IPS-18a (cell line): ENCODE results near the gene THRB.

Experiments used
- H3K27ac ChIP-seq: one replicate; pipeline ENCODE4 v1.5.1; 2013; ENCODE audit warnings: low read length
- H3K27me3 ChIP-seq: one replicate; pipeline ENCODE4 v1.6.1; 2013; ENCODE audit warnings: mild to moderate bottlenecking, low read length; ENCODE audit not compliant: control insufficient read depth, insufficient read depth
- H3K36me3 ChIP-seq: one replicate; pipeline ENCODE4 v1.6.1; 2013; ENCODE audit warnings: low read depth, low read length; ENCODE audit not compliant: control insufficient read depth
- H3K4me1 ChIP-seq: one replicate; pipeline ENCODE4 v1.6.1; 2013; ENCODE audit warnings: low read depth, low read length; ENCODE audit not compliant: control insufficient read depth
- H3K4me3 ChIP-seq: one replicate; pipeline ENCODE4 v1.5.1; 2013; ENCODE audit warnings: low read length
- H3K9ac ChIP-seq: one replicate; pipeline ENCODE4 v1.6.1; 2013; ENCODE audit warnings: mild to moderate bottlenecking, low read length, moderate library complexity
- H3K9me3 ChIP-seq: one replicate; pipeline ENCODE4 v1.6.1; 2013; ENCODE audit warnings: low read depth, low read length; ENCODE audit not compliant: control insufficient read depth

Gene THRB

GRCh38 chr3:24494618-24495325, at the start of gene THRB:
Gene THRB (minus strand): TSS chr3:24494850.
- Histone ChIP-seq H3K27ac (no peak within 1 kb of the TSS), H3K36me3 (no peaks in the 10 kb centered on the region), H3K4me1 (peaks cover 51% of the 10 kb centered on the region), H3K9me3 (no peaks in the 10 kb centered on the region), H3K9ac (peak within 1 kb of the TSS; percentile 34), H3K4me3 (peak within 1 kb of the TSS; percentile 74), H3K27me3 (peaks cover 65% of the 10 kb centered on the region)

GRCh38 chr3:24541935-24542334, 47.3 kb upstream of the THRB start:
- Histone ChIP-seq H3K27ac (no peak overlapping the region), H3K27me3 (no peaks in the 10 kb centered on the region), H3K4me3 (no peak overlapping the region), H3K4me1 (no peaks in the 10 kb centered on the region), H3K9ac (no peak overlapping the region), H3K9me3 (no peaks in the 10 kb centered on the region), H3K36me3 (no peaks in the 10 kb centered on the region)

GRCh38 chr3:24540821-24541220, 46.2 kb upstream of the THRB start:
- H3K4me1 ChIP-seq = no peaks in the 10 kb centered on the region
- H3K27ac ChIP-seq = no peak overlapping the region
- no peak overlapping the region for H3K9ac ChIP-seq
- no peak overlapping the region for H3K4me3 ChIP-seq
- H3K9me3 ChIP-seq = no peaks in the 10 kb centered on the region
- no peaks in the 10 kb centered on the region for H3K36me3 ChIP-seq
- H3K27me3 ChIP-seq = no peaks in the 10 kb centered on the region

DNA sequence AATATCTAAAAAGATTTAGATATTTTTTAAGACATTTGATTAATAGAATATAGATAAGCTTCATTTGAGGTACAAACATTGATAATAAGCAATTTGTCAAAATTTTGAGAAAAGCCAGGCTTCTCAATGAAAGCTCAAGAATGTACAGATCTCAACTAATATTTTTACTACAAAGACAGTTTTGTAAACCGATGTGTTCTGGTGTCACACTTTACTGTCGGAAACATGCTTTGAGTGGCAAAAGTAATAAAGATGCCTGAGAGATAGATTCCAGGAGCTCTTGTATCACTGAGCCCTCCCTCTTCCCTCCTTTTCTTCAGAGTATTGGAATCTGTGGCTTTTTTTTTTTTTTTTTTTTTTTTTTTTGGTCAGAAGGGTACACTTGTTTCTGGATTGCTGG, 45.0 kb upstream of the THRB start:
- H3K27me3 ChIP-seq = no peaks in the 10 kb centered on the region

GRCh38 chr3:24538891-24539290, 44.2 kb upstream of the THRB start:
- Histone ChIP-seq H3K9me3 (no peaks in the 10 kb centered on the region), H3K9ac (no peak overlapping the region)

More for the DNA sequence above, 45.0 kb upstream of the THRB start:
- H3K27ac ChIP-seq = no peak overlapping the region
- no peaks in the 10 kb centered on the region for H3K36me3 ChIP-seq
- no peaks in the 10 kb centered on the region for H3K4me1 ChIP-seq
- no peak overlapping the region for H3K9ac ChIP-seq
- no peak overlapping the region for H3K4me3 ChIP-seq
- no peaks in the 10 kb centered on the region for H3K9me3 ChIP-seq

DNA sequence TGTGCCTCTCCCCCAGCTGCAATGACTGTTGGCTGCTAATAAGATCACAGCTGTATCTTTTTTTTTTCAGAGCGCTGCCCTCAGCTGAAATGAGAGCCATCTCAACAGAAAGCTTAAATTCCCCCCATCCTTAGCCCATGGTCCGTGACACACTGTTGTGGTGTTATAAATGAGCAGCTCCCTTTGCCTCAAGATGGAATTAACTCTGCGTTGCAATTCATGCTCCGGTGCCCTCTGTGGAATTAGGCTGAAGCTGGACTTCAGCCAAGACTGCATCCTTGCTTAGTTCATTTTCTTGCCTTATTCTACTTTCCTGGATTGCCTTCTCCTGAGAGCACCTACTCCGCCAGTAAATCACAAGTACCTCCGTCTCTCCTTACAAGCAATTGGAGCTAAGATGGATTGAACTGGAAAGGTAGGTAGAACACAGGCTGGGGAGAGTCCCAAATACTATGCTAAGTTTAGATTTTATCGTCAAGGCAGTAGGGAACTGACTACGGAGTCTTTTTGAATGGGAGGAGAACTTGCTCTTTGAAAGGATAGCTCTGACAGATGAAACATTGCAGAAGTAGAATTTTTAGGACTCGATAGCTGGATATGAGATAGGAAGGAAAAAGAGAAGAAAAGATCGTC, 39.0 kb upstream of the THRB start:
- no peak overlapping the region for H3K9ac ChIP-seq
- no peaks in the 10 kb centered on the region for H3K36me3 ChIP-seq
- H3K27me3 ChIP-seq = no peaks in the 10 kb centered on the region
- no peaks in the 10 kb centered on the region for H3K4me1 ChIP-seq
- no peak overlapping the region for H3K4me3 ChIP-seq
- H3K9me3 ChIP-seq = no peaks in the 10 kb centered on the region
- H3K27ac ChIP-seq = no peak overlapping the region

More at GRCh38 chr3:24538891-24539290, 44.2 kb upstream of the THRB start:
- H3K27ac ChIP-seq = no peak overlapping the region
- H3K36me3 ChIP-seq = no peaks in the 10 kb centered on the region
- no peaks in the 10 kb centered on the region for H3K4me1 ChIP-seq
- no peak overlapping the region for H3K4me3 ChIP-seq
- no peaks in the 10 kb centered on the region for H3K27me3 ChIP-seq

DNA sequence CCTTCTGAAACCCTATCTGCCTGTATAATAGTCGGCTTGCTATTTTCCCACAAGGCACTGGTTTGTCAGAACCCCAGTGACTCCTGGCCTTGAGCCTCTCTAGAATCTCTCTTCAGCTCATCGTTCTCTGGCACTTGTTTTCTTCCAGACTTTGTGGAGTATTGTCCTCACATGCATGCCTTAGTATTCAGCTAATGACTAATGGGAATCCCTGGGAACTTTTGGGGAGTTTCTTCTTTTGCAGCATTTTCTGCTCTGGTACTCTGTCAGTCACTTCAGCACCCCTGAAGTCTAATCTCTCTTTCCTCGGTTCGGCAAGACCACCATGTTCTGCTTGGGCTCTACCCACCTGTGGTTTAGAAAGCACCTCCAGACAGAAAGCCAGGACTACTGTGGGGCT, 35.8 kb upstream of the THRB start:
- Histone ChIP-seq H3K27me3 (no peaks in the 10 kb centered on the region), H3K4me1 (no peaks in the 10 kb centered on the region), H3K4me3 (no peak overlapping the region), H3K9ac (no peak overlapping the region), H3K36me3 (no peaks in the 10 kb centered on the region), H3K9me3 (no peaks in the 10 kb centered on the region), H3K27ac (no peak overlapping the region)

DNA sequence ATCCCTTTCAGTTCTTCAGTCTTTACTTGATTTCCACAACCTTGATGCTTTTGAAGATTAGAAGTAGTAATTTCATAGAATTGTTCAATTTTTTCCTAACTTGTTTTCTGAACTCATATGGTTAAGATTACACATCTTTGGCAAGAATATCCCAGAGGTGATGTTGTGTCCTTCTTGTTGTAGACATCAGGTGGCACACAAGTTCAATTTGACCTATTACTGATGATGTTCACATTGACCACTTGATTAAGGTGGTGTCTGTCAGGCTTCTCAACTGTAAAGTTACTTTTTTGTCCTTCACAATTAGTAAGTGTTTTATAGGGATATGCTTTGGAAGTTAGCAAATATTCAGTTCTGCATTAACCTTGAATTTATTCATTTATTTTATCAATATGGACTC, 34.6 kb upstream of the THRB start:
- no peak overlapping the region for H3K9ac ChIP-seq
- H3K27me3 ChIP-seq = no peaks in the 10 kb centered on the region
- no peak overlapping the region for H3K27ac ChIP-seq
- H3K9me3 ChIP-seq = no peaks in the 10 kb centered on the region
- H3K4me3 ChIP-seq = no peak overlapping the region
- no peaks in the 10 kb centered on the region for H3K4me1 ChIP-seq
- no peaks in the 10 kb centered on the region for H3K36me3 ChIP-seq

DNA sequence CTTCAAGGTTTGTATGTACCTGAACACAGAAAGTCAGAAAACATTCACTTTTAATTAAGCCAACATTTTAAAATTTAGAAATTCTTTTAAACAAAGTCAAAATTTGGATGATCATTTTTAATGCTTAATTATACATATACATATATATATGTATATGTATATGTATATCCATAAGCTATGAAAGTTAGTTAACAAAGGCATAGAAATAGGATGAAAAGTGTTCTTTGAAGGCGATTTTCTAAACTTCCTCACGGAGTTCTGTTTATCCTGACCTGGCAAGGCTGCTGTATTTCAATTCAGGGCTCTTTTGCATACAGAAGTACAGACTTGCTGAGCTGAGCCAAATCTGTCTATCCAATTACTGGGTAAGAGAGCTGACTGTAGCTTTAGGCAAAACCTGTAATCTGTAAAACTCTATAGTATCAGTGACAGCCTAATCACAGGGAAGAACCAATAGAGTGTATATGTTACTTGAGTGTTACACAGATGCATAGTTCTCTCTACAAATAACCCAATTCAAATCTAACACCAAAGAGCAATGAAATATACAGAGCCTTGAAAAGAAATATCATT, 32.1 kb upstream of the THRB start:
- H3K36me3 ChIP-seq = no peaks in the 10 kb centered on the region
- H3K9ac ChIP-seq = no peak overlapping the region
- H3K4me3 ChIP-seq = no peak overlapping the region
- no peak overlapping the region for H3K27ac ChIP-seq
- H3K4me1 ChIP-seq = no peaks in the 10 kb centered on the region
- H3K27me3 ChIP-seq = peaks cover 19% of the 10 kb centered on the region
- H3K9me3 ChIP-seq = no peaks in the 10 kb centered on the region

- Histone ChIP-seq H3K9ac (no peak overlapping the region), H3K36me3 (no peaks in the 10 kb centered on the region), H3K27me3 (peaks cover 30% of the 10 kb centered on the region), H3K4me3 (no peak overlapping the region), H3K27ac (no peak overlapping the region), H3K4me1 (peaks cover 3% of the 10 kb centered on the region), H3K9me3 (no peaks in the 10 kb centered on the region)
Observed at GRCh38 chr3:24525557-24525956, 30.9 kb upstream of the THRB start.

GRCh38 chr3:24525022-24525421, 30.4 kb upstream of the THRB start:
- Histone ChIP-seq H3K9me3 (no peaks in the 10 kb centered on the region), H3K27ac (no peak overlapping the region), H3K4me1 (peaks cover 4% of the 10 kb centered on the region), H3K27me3 (peaks cover 36% of the 10 kb centered on the region), H3K4me3 (no peak overlapping the region), H3K9ac (no peak overlapping the region), H3K36me3 (no peaks in the 10 kb centered on the region)
